HG03159 (cell line): Measurements from ENCODE around the gene BPIFB4.
"Not testable (repeated sequence)": the region's sequence is repeated elsewhere in the genome, so short reads cannot be mapped to it uniquely, and the experiment has no call there.

Source experiments
- ATAC-seq: cut with Tn5 transposase; IDR thresholded peaks from one replicate; pipeline ENCODE4 v1.9.1; 2021; ENCODE audit warnings: mild to moderate bottlenecking, moderate library complexity; ENCODE audit not compliant: unreplicated experiment

The BPIFB4 gene

GRCh38 chr20:33084722-33085121 is 5.3 kb downstream of the BPIFB4 start:
- no peak for ATAC-seq

- no peak for ATAC-seq
Observed at GRCh38 chr20:33086052-33086722, 6.7 kb downstream of the BPIFB4 start.

GRCh38 chr20:33091147-33091546 is 11.7 kb downstream of the BPIFB4 start:
- no peak for ATAC-seq

- ATAC-seq, result no peak
Observed at GRCh38 chr20:33091693-33092092, 12.2 kb downstream of the BPIFB4 start.

- ATAC-seq, result no peak
Observed at GRCh38 chr20:33092361-33092760, 12.9 kb downstream of the BPIFB4 start.

GRCh38 chr20:33093074-33093473 is 13.6 kb downstream of the BPIFB4 start:
- ATAC-seq, result no peak

GRCh38 chr20:33093582-33093981 is 14.1 kb downstream of the BPIFB4 start:
- ATAC-seq, result no peak

GRCh38 chr20:33095249-33095648 is 15.8 kb downstream of the BPIFB4 start:
- ATAC-seq, result no peak

- ATAC-seq, result not testable (repeated sequence)
Observed at GRCh38 chr20:33095902-33096584, 16.6 kb downstream of the BPIFB4 start.

- no peak for ATAC-seq
Observed at GRCh38 chr20:33097001-33097400, 17.6 kb downstream of the BPIFB4 start.

- ATAC-seq, result no peak
Observed at GRCh38 chr20:33099843-33100538, 20.5 kb downstream of the BPIFB4 start.

GRCh38 chr20:33103556-33103955 is 24.1 kb downstream of the BPIFB4 start:
- ATAC-seq, result no peak

- ATAC-seq, result no peak
Observed at GRCh38 chr20:33104336-33104735, 24.9 kb downstream of the BPIFB4 start.

- no peak for ATAC-seq
Observed at GRCh38 chr20:33105316-33105924, 26.0 kb downstream of the BPIFB4 start.

- ATAC-seq, result not testable (repeated sequence)
Observed at GRCh38 chr20:33106058-33106620, 26.7 kb downstream of the BPIFB4 start.

- ATAC-seq, result no peak
Observed at GRCh38 chr20:33108661-33109060, 29.2 kb downstream of the BPIFB4 start.

- ATAC-seq, result no peak
Observed at GRCh38 chr20:33110147-33110825, 30.8 kb downstream of the BPIFB4 start.

GRCh38 chr20:33111306-33111705 is 31.9 kb downstream of the BPIFB4 start:
- ATAC-seq, result no peak

GRCh38 chr20:33112547-33113386 is 33.3 kb downstream of the BPIFB4 start:
- ATAC-seq, result no peak
